NCI-H2227 treated with DMSO at 0.1 percent for 48 hours (cell line): ENCODE results near the gene OR10A3.

ENCODE experiments used
- DNase-seq: peaks from one replicate; lab custom pipeline; 2025; lab: John Stamatoyannopoulos, UW

Gene OR10A3

DNA sequence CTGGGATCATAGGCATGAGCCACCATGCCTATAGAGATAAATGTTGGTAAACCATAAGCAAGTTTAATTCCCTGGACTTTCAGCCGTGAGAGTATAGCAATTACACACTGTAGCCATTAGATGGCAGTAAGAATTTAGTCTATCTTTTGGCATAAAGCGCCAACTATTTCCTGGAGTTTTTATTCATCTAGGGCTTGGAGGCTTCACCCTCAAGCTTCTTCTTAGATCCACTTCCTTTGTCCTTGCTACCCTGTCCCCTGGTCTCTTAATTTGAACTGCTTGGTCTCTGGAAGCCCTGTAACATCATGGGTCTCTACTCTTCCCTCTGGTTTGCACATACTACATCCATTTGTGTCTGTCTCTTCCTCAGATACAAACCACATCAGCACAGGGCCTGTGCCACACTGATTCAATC, 48.7 kb downstream of the OR10A3 start:
- peak; percentile 64 for DNase-seq

DNA sequence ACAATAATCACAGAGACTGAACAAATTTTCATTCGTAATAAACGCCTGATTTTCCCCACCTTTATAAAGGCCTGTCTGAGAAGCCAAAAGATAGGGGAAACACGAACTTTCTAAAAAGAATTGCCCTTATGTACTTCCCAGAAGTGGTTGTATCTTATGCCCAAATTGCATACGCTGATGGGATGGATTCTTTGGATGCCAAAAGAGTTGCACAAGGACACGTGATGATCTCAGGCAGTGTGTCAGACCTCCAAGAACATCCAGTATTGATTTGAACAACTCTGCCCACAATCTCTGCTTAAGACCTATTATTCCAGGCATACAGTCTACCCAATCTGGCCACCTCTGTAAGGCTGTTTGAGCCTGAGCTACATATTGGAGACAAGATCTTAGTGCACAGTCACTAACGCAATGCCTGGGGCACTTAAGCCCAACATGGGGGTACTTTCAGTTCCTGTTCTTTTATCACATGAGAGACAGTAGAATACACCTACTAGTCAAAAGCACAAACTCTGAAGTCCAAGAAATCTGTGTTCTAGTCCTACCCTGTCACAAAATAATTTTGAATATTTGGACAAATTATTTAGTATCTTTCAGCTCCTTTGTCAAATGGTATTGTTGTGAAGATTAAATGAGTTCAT, 49.3 kb downstream of the OR10A3 start:
- no peak for DNase-seq

DNA sequence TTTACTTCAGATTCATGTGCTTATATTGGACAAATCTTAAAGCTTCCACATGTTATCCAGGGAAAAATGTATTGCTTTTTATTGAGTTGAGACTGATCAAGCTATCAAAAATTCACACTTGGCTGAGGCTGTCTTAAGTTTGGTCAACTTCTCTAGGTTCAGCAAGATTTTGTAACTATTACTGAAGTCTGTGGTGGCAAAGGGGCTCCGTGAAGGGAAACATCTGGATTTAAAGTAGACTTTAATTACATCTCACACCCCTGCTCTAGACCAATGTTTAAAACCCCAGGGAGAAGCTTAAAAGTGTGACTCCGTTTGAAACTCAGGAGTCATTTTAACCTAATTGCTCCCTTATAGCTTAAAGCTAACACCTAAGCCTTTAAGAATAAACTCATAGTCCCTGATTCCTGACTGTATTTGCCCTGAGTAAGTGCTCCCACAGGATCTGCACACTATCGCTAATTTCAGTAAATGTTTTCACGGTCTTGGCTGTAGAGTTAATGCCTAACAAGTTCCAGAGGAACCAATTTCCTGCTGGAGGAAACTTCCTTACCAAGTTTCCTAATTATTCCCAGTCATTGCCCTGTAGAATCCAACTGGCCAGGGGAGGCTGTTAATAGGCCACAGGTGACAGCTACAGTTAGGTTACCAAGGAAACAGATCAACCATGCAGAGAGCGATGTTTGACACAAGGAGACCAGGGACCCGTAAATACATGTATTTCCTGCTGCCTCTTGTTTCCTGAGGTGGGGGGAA, 50.9 kb downstream of the OR10A3 start:
- DNase-seq, result no peak

GRCh38 chr11:7889985-7890384, 51.5 kb downstream of the OR10A3 start:
- DNase-seq, result no peak
